ACC112 (cell line): ENCODE measurements around the gene PXDC1.

ENCODE experiments used
- H2AFZ ChIP-seq: fragments of 200-600 bp; sonication (generic); one replicate; pipeline ENCODE4 v1.6.0; 2017; ENCODE audit warnings: antibody characterized with exemption, low read length; ENCODE audit not compliant: unreplicated experiment
- H3K27ac ChIP-seq: fragments of 200-600 bp; sonication (generic); 2 replicates; pipeline ENCODE4 v1.5.1; 2014; ENCODE audit warnings: low read depth, mild to moderate bottlenecking, antibody characterized with exemption, low read length, moderate library complexity
- H3K27me3 ChIP-seq: fragments of 200-600 bp; sonication (generic); 2 replicates; pipeline ENCODE4 v1.6.1; 2014; ENCODE audit warnings: mild to moderate bottlenecking, antibody characterized with exemption, low read length, moderate library complexity, mixed read lengths; ENCODE audit not compliant: insufficient read depth
- H3K36me3 ChIP-seq: fragments of 200-600 bp; sonication (generic); 2 replicates; pipeline ENCODE4 v1.6.1; 2016; ENCODE audit warnings: mild to moderate bottlenecking, antibody characterized with exemption, low read length, moderate library complexity, mixed read lengths; ENCODE audit not compliant: insufficient read depth
- H3K4me1 ChIP-seq: fragments of 200-600 bp; sonication (generic); one replicate; pipeline ENCODE4 v1.6.1; 2016; ENCODE audit warnings: low read length, mixed read lengths; ENCODE audit not compliant: insufficient read depth, unreplicated experiment, control insufficient read depth
- H3K4me3 ChIP-seq: fragments of 200-600 bp; sonication (generic); 2 replicates; pipeline ENCODE4 v1.5.1; 2014; ENCODE audit warnings: mild to moderate bottlenecking, low read depth, low read length
- H3K79me2 ChIP-seq: fragments of 200-600 bp; sonication (generic); one replicate; pipeline ENCODE4 v1.6.0; 2016; ENCODE audit warnings: low read length; ENCODE audit not compliant: control insufficient read depth, unreplicated experiment, insufficient read depth

Gene PXDC1

GRCh38 chr6:3751730-3752530 is 417 bp upstream of the PXDC1 start:
- Histone ChIP-seq H3K27ac (peak overlapping the region; percentile 89), H3K27me3 (no peaks in the 10 kb centered on the region)

GRCh38 chr6:3750317-3751076 is 1.0 kb downstream of the PXDC1 start:
- no peaks in the 10 kb centered on the region for H3K27me3 ChIP-seq
- H3K79me2 ChIP-seq: peaks cover 64% of the 10 kb centered on the region
- peaks cover 38% of the 10 kb centered on the region for H3K4me1 ChIP-seq
- H3K4me3 ChIP-seq: peak overlapping the region; percentile 98
- H3K36me3 ChIP-seq: no peaks in the 10 kb centered on the region
- peak overlapping the region; percentile 31 for H2AFZ ChIP-seq
- H3K27ac ChIP-seq: peak overlapping the region; percentile 89

More at GRCh38 chr6:3751730-3752530, 417 bp upstream of the PXDC1 start:
- H3K36me3 ChIP-seq: no peaks in the 10 kb centered on the region
- peaks cover 49% of the 10 kb centered on the region for H3K79me2 ChIP-seq
- peak overlapping the region; percentile 40 for H2AFZ ChIP-seq
- H3K4me3 ChIP-seq: peak overlapping the region; percentile 98
- peaks cover 25% of the 10 kb centered on the region for H3K4me1 ChIP-seq

- Histone ChIP-seq H2AFZ (no peak overlapping the region), H3K79me2 (peaks cover 69% of the 10 kb centered on the region), H3K36me3 (no peaks in the 10 kb centered on the region), H3K4me3 (peak overlapping the region; percentile 98), H3K27me3 (no peaks in the 10 kb centered on the region), H3K27ac (peak overlapping the region; percentile 89), H3K4me1 (peaks cover 40% of the 10 kb centered on the region)
Observed at GRCh38 chr6:3749977-3750316, 1.6 kb downstream of the PXDC1 start.

GRCh38 chr6:3749067-3749841 is 2.3 kb downstream of the PXDC1 start:
- peaks cover 76% of the 10 kb centered on the region for H3K79me2 ChIP-seq
- H2AFZ ChIP-seq: no peak overlapping the region
- H3K4me1 ChIP-seq: peaks cover 47% of the 10 kb centered on the region
- no peaks in the 10 kb centered on the region for H3K36me3 ChIP-seq
- peak overlapping the region; percentile 98 for H3K4me3 ChIP-seq
- H3K27me3 ChIP-seq: no peaks in the 10 kb centered on the region
- peak overlapping the region; percentile 89 for H3K27ac ChIP-seq

- H3K27ac ChIP-seq: peak overlapping the region; percentile 89; the same call in 1 of the 2 replicates
- H3K36me3 ChIP-seq: no peaks in the 10 kb centered on the region
- peaks cover 55% of the 10 kb centered on the region for H3K4me1 ChIP-seq
- no peaks in the 10 kb centered on the region for H3K27me3 ChIP-seq
- peaks cover 84% of the 10 kb centered on the region for H3K79me2 ChIP-seq
- peak overlapping the region; percentile 98 for H3K4me3 ChIP-seq
- H2AFZ ChIP-seq: no peak overlapping the region
Observed at GRCh38 chr6:3748208-3749066, 3.1 kb downstream of the PXDC1 start.

- Histone ChIP-seq H3K4me1 (peaks cover 66% of the 10 kb centered on the region), H3K4me3 (no peak overlapping the region; the same call in 1 of the 2 replicates), H3K27ac (0 out of 2 replicates have a peak overlapping the region, but pooled peaks have one; percentile 41), H3K36me3 (no peaks in the 10 kb centered on the region), H2AFZ (no peak overlapping the region), H3K79me2 (peaks cover 95% of the 10 kb centered on the region), H3K27me3 (no peaks in the 10 kb centered on the region)
Observed at GRCh38 chr6:3747100-3747737, 4.3 kb downstream of the PXDC1 start.

- Histone ChIP-seq H3K27me3 (no peaks in the 10 kb centered on the region), H3K4me3 (no peak overlapping the region), H3K36me3 (no peaks in the 10 kb centered on the region), H2AFZ (no peak overlapping the region), H3K4me1 (peaks cover 70% of the 10 kb centered on the region), H3K79me2 (peaks cover 98% of the 10 kb centered on the region), H3K27ac (no peak overlapping the region)
Observed at GRCh38 chr6:3746696-3747095, 4.8 kb downstream of the PXDC1 start.

GRCh38 chr6:3746119-3746691 is 5.3 kb downstream of the PXDC1 start:
- Histone ChIP-seq H3K79me2 (peaks cover 100% of the 10 kb centered on the region), H3K27me3 (no peaks in the 10 kb centered on the region), H2AFZ (no peak overlapping the region), H3K4me1 (peaks cover 70% of the 10 kb centered on the region), H3K36me3 (no peaks in the 10 kb centered on the region), H3K27ac (no peak overlapping the region), H3K4me3 (no peak overlapping the region)

GRCh38 chr6:3745566-3746118 is 5.9 kb downstream of the PXDC1 start:
- Histone ChIP-seq H3K27me3 (no peaks in the 10 kb centered on the region), H3K36me3 (no peaks in the 10 kb centered on the region), H3K27ac (no peak overlapping the region), H3K79me2 (peaks cover 100% of the 10 kb centered on the region), H3K4me3 (no peak overlapping the region), H2AFZ (no peak overlapping the region), H3K4me1 (peaks cover 71% of the 10 kb centered on the region)
